ENCODE measurements around the gene BABAM2. TPM values are rescaled to one million over a fixed set of nuclear protein-coding genes. Genes with fewer than 3 reads are reported as not detected.

The BABAM2 gene
- total and polyA plus RNA-seq, 2 of the 4 experiments (the other 2 are of a cell fraction): 20.9 to 23.1 TPM

DNA sequence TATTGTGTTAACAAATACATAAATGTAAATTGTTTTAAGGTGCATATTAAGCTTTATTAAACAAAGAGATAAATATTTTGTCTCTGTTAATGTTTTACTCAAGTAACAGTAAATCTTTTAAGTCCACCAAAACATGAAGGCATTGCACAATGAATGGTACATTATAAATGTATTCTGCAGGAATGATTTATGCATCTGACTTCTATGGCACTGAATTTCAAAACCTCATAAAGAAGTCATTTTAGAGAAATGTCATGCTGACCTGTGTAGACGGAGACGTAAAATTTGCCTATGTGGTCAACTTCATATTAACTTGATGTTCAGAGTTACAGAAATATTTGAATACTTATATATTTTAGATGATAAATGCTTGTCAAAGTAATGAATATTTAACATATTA, 194.7 kb downstream of the BABAM2 start:
- no TSS peak for BruUV-seq (replicated peaks)
- no peak overlapping the region for H3K23ac ChIP-seq (ENCODE audit: low read depth, low read length)
- no peaks in the 10 kb centered on the region for H3K36me3 ChIP-seq (ENCODE audit: control insufficient read depth, insufficient read depth, low read length)
- H3K14ac ChIP-seq (replicated peaks; ENCODE audit: low read depth, low read length): no peak overlapping the region
- peaks cover 12% of the 10 kb centered on the region for H3K4me1 ChIP-seq (ENCODE audit: control insufficient read depth, insufficient read depth, low read length)
- no peaks in the 10 kb centered on the region for H3K27me3 ChIP-seq (ENCODE audit: control insufficient read depth, insufficient read depth, low read length)
- no peak overlapping the region for H2BK15ac ChIP-seq (ENCODE audit: low read depth, low read length)
- dilution Hi-C loops (cut with HindIII; ENCODE audit: low sequenced_read_pairs, unreplicated experiment): no loop called here
- no peak overlapping the region for H2BK120ac ChIP-seq (ENCODE audit: low read depth, low read length)
- H3K9me3 ChIP-seq (ENCODE audit: control insufficient read depth, insufficient read depth, low read length): no peaks in the 10 kb centered on the region
- ATAC-seq (ENCODE audit: low read depth): no peak
- no peaks in the 10 kb centered on the region for H4K20me1 ChIP-seq (ENCODE audit: insufficient read depth, low read length)
- H3K56ac ChIP-seq (ENCODE audit: extremely low read depth, insufficient read depth, low read length): no peak overlapping the region
- no peak overlapping the region for H4K8ac ChIP-seq (ENCODE audit: low read depth in 2 of 2, low read length in 2 of 2)
- POLR2A ChIA-PET (ENCODE audit: unreplicated experiment): no interaction called here
- H2AFZ ChIP-seq (replicated peaks; ENCODE audit: low read length, poor library complexity): no peak overlapping the region
- peaks cover 6% of the 10 kb centered on the region; the same call in 1 of the 2 replicates for H3K9me1 ChIP-seq (ENCODE audit: insufficient read depth, low read length)
- H3K18ac ChIP-seq (ENCODE audit: low read depth, low read length): no peak overlapping the region
- no peak overlapping the region for H3K4ac ChIP-seq (ENCODE audit: low read depth, low read length)
- H3K4me3 ChIP-seq (ENCODE audit: insufficient read depth, low read depth, low read length): no peak overlapping the region
- in situ Hi-C loops (cut with MboI; ENCODE audit: low sequenced_read_pairs): no loop called here
- intact Hi-C loops (cut with micrococcal nuclease): no loop called here
- no CpG with 5 or more reads among the region's 2 CpGs for WGBS, 2 experiments (ENCODE audit: extremely low coverage in 2 of 2, insufficient read length in 1 of 2)
- TF ChIP-seq, protein P1, sequence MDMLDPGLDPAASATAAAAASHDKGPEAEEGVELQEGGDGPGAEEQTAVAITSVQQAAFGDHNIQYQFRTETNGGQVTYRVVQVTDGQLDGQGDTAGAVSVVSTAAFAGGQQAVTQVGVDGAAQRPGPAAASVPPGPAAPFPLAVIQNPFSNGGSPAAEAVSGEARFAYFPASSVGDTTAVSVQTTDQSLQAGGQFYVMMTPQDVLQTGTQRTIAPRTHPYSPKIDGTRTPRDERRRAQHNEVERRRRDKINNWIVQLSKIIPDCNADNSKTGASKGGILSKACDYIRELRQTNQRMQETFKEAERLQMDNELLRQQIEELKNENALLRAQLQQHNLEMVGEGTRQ (IDR thresholded peaks at IDR 0.05; ENCODE audit: low read depth, low read length): no peak
- no peak for TF ChIP-seq RAD21 (IDR thresholded peaks at IDR 0.05; ENCODE audit: low read length)
- TF ChIP-seq ELK1 (IDR thresholded peaks at IDR 0.05; ENCODE audit: borderline replicate concordance, low read depth, low read length): no peak
- no peak for TF ChIP-seq RCOR1 (IDR thresholded peaks at IDR 0.05; ENCODE audit: insufficient replicate concordance, low read length)
- TF ChIP-seq SMC3 (IDR thresholded peaks at IDR 0.05; ENCODE audit: low read depth, low read length): no peak
- TF ChIP-seq MAFK (IDR thresholded peaks at IDR 0.05; ENCODE audit: low read depth, low read length): no peak
- no peak for TF ChIP-seq POLR2A (IDR thresholded peaks at IDR 0.05; ENCODE audit: low read depth, low read length)
- no peak for TF ChIP-seq CEBPB (IDR thresholded peaks at IDR 0.05; ENCODE audit: low read depth, low read length)
- H3K9ac ChIP-seq (ENCODE audit: low read depth, low read length): no peak overlapping the region
- no peak overlapping the region for H4K5ac ChIP-seq (ENCODE audit: low read depth, low read length)
- H2BK5ac ChIP-seq (ENCODE audit: low read depth, low read length, poor library complexity, severe bottlenecking): no peak overlapping the region
- H3K27ac ChIP-seq (ENCODE audit: insufficient read depth, low read length): no peak overlapping the region
- no peak overlapping the region for H4K91ac ChIP-seq (ENCODE audit: insufficient read depth, low read depth, low read length)
- CTCF ChIA-PET: interaction anchor here (0.7 to 1.0 kb wide), 2 partner anchors 12 to 402 kb away, joined by 3 read pairs; no protein-coding TSS in a partner anchor
- peaks cover 2 to 7% of the 10 kb centered on the region in 2 experiments; a peak in 1 of 4 replicates for H3K79me1 ChIP-seq (ENCODE audit: low read depth in 1 of 2, low read length in 2 of 2)
- H2AK5ac ChIP-seq (ENCODE audit: low read depth, low read length): no peak overlapping the region
- H3K4me2 ChIP-seq (ENCODE audit: low read depth, low read length): no peak overlapping the region
- no peak overlapping the region for H2BK20ac ChIP-seq (ENCODE audit: low read depth, low read length)
- no peak overlapping the region for H2AK9ac ChIP-seq (replicated peaks; ENCODE audit: low read depth, low read length, poor library complexity)
- DNase-seq: no peak
